Prostate gland (tissue), 2 donors: ENCODE data around the gene SAMHD1.

Experiments
- POLR2A ChIP-seq: fragments of 450-650 bp; IDR thresholded peaks from one replicate; pipeline ENCODE4 v1.6.1; 2016; ENCODE audit warnings: antibody characterized with exemption, mild to moderate bottlenecking
- POLR2AphosphoS5 ChIP-seq: sonication (generic); formaldehyde crosslinking; IDR thresholded peaks from one replicate; pipeline ENCODE4 v1.6.1; 2017; ENCODE audit warnings: antibody characterized with exemption
- TF ChIP-seq, protein P1 (sequence below), 4 experiments: fragments of 200-600 bp in 2 of 4; fragments of 450-650 bp in 2 of 4; sonication (generic) in 2 of 4; IDR thresholded peaks; 1 replicate in 3 of 4; 2 replicates in 1 of 4; pipeline ENCODE4 v1.5.1; 2016 to 2019; ENCODE audit warnings: antibody characterized with exemption in 4 of 4, mild to moderate bottlenecking in 2 of 4, moderate library complexity in 2 of 4

GRCh38 chr20:36957875-36958667 lies 6.6 kb upstream of the SAMHD1 start:
- TF ChIP-seq, protein P1, sequence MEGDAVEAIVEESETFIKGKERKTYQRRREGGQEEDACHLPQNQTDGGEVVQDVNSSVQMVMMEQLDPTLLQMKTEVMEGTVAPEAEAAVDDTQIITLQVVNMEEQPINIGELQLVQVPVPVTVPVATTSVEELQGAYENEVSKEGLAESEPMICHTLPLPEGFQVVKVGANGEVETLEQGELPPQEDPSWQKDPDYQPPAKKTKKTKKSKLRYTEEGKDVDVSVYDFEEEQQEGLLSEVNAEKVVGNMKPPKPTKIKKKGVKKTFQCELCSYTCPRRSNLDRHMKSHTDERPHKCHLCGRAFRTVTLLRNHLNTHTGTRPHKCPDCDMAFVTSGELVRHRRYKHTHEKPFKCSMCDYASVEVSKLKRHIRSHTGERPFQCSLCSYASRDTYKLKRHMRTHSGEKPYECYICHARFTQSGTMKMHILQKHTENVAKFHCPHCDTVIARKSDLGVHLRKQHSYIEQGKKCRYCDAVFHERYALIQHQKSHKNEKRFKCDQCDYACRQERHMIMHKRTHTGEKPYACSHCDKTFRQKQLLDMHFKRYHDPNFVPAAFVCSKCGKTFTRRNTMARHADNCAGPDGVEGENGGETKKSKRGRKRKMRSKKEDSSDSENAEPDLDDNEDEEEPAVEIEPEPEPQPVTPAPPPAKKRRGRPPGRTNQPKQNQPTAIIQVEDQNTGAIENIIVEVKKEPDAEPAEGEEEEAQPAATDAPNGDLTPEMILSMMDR (IDR thresholded peaks at IDR 0.05) = no peak
- TF ChIP-seq POLR2AphosphoS5 (no peak), POLR2A (no peak)
